ENCODE results near the gene FGF10.

Gene FGF10

DNA sequence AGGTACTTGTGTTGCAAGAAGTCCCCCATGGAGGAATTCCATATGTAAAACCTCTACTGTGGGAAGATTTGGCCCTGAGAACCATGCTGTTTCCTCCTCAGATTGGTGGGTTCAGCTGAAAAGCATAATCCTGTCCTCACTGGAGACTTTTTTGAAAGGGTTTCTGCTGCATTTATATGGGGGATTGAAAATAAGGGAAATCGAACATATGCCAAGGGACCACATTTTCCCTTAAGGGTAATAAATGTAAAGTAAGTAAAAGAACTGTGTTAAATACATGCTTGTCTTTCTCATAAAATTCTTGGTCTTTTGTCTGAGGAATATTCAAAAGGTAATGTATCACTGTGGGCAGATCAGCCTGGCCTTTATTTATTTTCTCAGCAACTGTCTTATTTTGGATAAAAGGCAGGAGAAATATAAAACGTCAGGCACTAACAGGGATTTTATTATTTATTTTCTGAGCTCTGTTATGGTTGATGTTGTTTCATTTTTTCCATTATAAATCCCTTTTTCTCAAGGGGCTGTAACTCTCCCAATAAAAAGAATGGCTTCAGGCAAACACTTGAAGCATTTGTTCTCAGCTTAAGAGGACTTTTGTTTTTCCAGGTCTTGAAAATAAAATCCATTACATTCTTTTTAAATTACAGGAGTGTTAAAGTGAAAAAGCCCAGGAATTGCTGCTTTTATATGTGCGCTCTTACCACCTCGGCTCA lies 131.4 kb downstream of the FGF10 start:
- DNase-seq (ENCODE audit: low read depth, low spot score), result no peak

DNA sequence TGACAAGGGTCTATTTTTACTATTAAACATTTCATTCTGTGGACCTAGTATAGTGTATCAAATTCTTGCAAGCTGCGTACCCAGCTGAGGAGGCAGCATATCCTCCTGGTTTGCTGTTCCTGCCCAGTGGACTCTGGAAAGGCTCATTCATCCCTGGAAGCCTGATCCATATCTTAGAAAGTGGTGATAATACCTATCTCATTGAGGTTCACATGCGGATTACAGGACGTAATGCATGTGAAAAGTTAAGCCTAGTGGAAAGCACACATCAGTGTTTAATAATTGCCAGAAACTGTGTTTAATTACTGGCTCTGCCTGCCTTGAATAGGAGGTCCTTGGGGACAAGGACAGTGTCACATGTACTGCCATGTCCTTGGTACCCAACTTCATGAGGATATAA lies 132.0 kb downstream of the FGF10 start:
- no peak for DNase-seq (ENCODE audit: low read depth, low spot score)

All from activated naive CD8-positive, alpha-beta T cell treated with anti-CD3 and anti-CD28 coated beads, Interleukin-2, amount 50 U/mL, for 16 hours (primary cell).